Glutamatergic neuron (in vitro differentiated cells): ENCODE results near the gene KCNMA1. TPM values are rescaled to one million over a fixed set of nuclear protein-coding genes. Genes with fewer than 3 reads are reported as not detected.

Experiments used
- DNase-seq: peaks from one replicate; pipeline ENCODE4 v3.0.0; 2022
- H3K27ac Mint-ChIP-seq: one replicate; pipeline ENCODE4 v1.8.0; 2020; ENCODE audit warnings: mild to moderate bottlenecking, mixed read lengths, inconsistent platforms; ENCODE audit not compliant: unreplicated experiment
- H3K27me3 Mint-ChIP-seq: one replicate; pipeline ENCODE4 v1.8.0; 2020; ENCODE audit warnings: mild to moderate bottlenecking, moderate library complexity, mixed read lengths, inconsistent platforms; ENCODE audit not compliant: unreplicated experiment
- H3K36me3 Mint-ChIP-seq: one replicate; pipeline ENCODE4 v1.8.0; 2020; ENCODE audit warnings: mild to moderate bottlenecking, mixed read lengths, inconsistent platforms; ENCODE audit not compliant: unreplicated experiment
- H3K4me1 Mint-ChIP-seq: one replicate; pipeline ENCODE4 v1.8.0; 2020; ENCODE audit warnings: mild to moderate bottlenecking, low read depth, mixed read lengths, inconsistent platforms; ENCODE audit not compliant: unreplicated experiment
- H3K4me3 Mint-ChIP-seq: one replicate; pipeline ENCODE4 v1.8.0; 2020; ENCODE audit warnings: mild to moderate bottlenecking, mixed read lengths, inconsistent platforms; ENCODE audit not compliant: unreplicated experiment
- H3K9me3 Mint-ChIP-seq: one replicate; pipeline ENCODE4 v1.8.0; 2020; ENCODE audit warnings: mild to moderate bottlenecking, moderate library complexity, mixed read lengths, inconsistent platforms; ENCODE audit not compliant: unreplicated experiment
- total RNA-seq: library from RNA; stranded (reverse); fragmentation: NEBNext Ultra II Directional; extraction: Animal tissue kit (Norgen Biotek cat#: 25700); gene quantifications from one replicate; pipeline ENCODE4 v1.2.1, GENCODE V29; 2021; ENCODE audit not compliant: unreplicated experiment
- TF ChIP-seq, protein P1 (sequence below): fragments of 200-600 bp; sonication (generic); IDR thresholded peaks from one replicate; pipeline ENCODE4 v1.5.0; 2021; ENCODE audit not compliant: partially characterized antibody, unreplicated experiment

The KCNMA1 gene
- total RNA-seq, 1 donor from 2014 or later = 3.2 TPM

GRCh38 chr10:77229704-77230103 is 407.9 kb downstream of the KCNMA1 start:
- no peak overlapping the region for H3K4me3 Mint-ChIP-seq
- H3K27me3 Mint-ChIP-seq = peaks cover 2% of the 10 kb centered on the region
- H3K9me3 Mint-ChIP-seq = peaks cover 2% of the 10 kb centered on the region
- no peak overlapping the region for H3K27ac Mint-ChIP-seq
- no peaks in the 10 kb centered on the region for H3K4me1 Mint-ChIP-seq
- no peak for DNase-seq
- H3K36me3 Mint-ChIP-seq = no peaks in the 10 kb centered on the region
- TF ChIP-seq, protein P1, sequence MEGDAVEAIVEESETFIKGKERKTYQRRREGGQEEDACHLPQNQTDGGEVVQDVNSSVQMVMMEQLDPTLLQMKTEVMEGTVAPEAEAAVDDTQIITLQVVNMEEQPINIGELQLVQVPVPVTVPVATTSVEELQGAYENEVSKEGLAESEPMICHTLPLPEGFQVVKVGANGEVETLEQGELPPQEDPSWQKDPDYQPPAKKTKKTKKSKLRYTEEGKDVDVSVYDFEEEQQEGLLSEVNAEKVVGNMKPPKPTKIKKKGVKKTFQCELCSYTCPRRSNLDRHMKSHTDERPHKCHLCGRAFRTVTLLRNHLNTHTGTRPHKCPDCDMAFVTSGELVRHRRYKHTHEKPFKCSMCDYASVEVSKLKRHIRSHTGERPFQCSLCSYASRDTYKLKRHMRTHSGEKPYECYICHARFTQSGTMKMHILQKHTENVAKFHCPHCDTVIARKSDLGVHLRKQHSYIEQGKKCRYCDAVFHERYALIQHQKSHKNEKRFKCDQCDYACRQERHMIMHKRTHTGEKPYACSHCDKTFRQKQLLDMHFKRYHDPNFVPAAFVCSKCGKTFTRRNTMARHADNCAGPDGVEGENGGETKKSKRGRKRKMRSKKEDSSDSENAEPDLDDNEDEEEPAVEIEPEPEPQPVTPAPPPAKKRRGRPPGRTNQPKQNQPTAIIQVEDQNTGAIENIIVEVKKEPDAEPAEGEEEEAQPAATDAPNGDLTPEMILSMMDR = no peak

GRCh38 chr10:77228559-77228958 is 409.0 kb downstream of the KCNMA1 start:
- TF ChIP-seq, protein P1 = no peak
- no peaks in the 10 kb centered on the region for H3K4me1 Mint-ChIP-seq
- peaks cover under 1% of the 10 kb centered on the region for H3K27me3 Mint-ChIP-seq
- H3K36me3 Mint-ChIP-seq = no peaks in the 10 kb centered on the region
- DNase-seq = no peak
- no peak overlapping the region for H3K27ac Mint-ChIP-seq
- H3K9me3 Mint-ChIP-seq = peaks cover under 1% of the 10 kb centered on the region
- no peak overlapping the region for H3K4me3 Mint-ChIP-seq

DNA sequence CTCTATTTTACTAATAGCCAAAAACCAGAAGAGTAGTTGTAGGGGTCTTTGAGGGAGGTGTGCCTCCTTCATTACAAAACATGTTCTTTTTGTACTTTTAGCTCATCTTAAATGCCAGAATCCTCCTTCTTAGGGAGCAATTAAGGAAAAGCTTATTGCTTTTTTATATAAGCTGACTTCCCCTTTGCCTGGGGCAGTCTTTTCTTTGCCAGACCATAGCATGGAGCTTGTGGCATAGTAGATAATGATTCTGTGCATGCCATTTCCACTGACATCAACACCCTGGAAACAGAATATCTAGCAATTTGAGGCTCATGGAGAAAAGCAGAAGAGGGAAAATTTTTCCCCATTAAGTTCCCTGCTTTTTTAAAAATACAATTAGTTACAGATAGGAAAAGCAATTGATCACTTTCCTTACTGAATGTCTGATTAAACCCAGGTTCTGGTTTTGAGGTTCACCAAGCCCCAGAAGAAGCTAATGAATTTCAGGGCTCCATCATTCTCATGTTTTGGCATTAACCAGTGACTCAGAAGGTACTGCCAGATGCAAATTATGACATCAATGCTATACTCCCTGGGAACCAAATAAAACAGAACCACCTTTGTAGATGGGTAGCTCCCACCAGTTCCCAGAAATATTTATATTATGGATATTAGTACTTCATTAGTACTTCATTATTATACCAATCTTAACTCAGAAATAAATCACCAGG is 410.6 kb downstream of the KCNMA1 start:
- TF ChIP-seq, protein P1 = no peak
- H3K9me3 Mint-ChIP-seq = no peaks in the 10 kb centered on the region
- DNase-seq = no peak
- no peaks in the 10 kb centered on the region for H3K36me3 Mint-ChIP-seq
- no peak overlapping the region for H3K4me3 Mint-ChIP-seq
- H3K27ac Mint-ChIP-seq = no peak overlapping the region
- no peaks in the 10 kb centered on the region for H3K27me3 Mint-ChIP-seq
- H3K4me1 Mint-ChIP-seq = no peaks in the 10 kb centered on the region

DNA sequence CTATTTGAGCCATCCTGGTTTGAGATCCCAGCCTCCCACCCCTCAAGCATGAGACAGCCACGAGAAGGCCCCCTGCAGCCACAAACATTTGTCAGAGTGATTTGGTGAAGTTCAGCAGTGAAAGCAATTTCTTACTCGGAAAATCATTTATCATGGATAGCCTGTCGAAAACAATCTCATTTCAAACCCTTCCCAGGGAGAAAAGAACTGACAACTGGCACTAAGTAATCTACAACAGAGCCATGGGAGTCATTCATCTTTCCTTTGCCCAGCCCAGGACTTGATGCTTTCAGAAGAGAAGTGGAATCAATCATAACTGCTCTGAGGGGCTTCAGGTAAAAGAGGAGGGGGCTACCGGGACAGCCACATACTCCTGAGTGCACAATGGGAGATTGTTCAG is 411.2 kb downstream of the KCNMA1 start:
- Mint-ChIP-seq H3K4me1 (no peaks in the 10 kb centered on the region), H3K4me3 (no peak overlapping the region), H3K27ac (no peak overlapping the region), H3K36me3 (no peaks in the 10 kb centered on the region), H3K9me3 (no peaks in the 10 kb centered on the region), H3K27me3 (no peaks in the 10 kb centered on the region)
- TF ChIP-seq, protein P1 = no peak
- no peak for DNase-seq

DNA sequence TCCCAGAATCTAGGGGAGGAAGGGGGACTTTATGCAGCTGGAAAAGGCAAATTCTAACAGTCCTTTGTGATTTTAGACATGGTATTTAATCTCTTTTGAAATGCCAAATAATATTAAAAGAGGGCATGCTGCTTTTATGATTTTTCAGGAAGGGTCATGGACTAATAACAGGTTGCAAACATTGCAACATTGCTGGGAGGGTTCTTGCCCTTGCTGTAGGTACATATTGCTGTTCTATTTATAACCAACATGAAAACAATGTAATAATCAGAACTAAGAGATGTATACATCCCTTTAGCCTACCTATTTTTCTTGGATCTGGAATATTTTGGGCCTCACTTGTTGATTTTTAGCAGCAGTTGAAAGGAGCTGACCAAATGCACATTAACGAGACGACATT is 411.6 kb downstream of the KCNMA1 start:
- no peak overlapping the region for H3K4me3 Mint-ChIP-seq
- H3K9me3 Mint-ChIP-seq = no peaks in the 10 kb centered on the region

More for the DNA sequence above, 411.6 kb downstream of the KCNMA1 start:
- no peaks in the 10 kb centered on the region for H3K4me1 Mint-ChIP-seq
- H3K36me3 Mint-ChIP-seq = no peaks in the 10 kb centered on the region
- H3K27ac Mint-ChIP-seq = no peak overlapping the region
- H3K27me3 Mint-ChIP-seq = peaks cover 1% of the 10 kb centered on the region
- TF ChIP-seq, protein P1 = no peak
- DNase-seq = no peak
